Measurements from ENCODE around the gene CDK14. TPM values are rescaled to one million over a fixed set of nuclear protein-coding genes. Genes with fewer than 3 reads are reported as not detected.
"Not testable (repeated sequence)": the region's sequence is repeated elsewhere in the genome, so short reads cannot be mapped to it uniquely, and the experiment has no call there.

CDK14 gene
- total RNA-seq, 1 donor from 2014 or later: 8.3 TPM

DNA sequence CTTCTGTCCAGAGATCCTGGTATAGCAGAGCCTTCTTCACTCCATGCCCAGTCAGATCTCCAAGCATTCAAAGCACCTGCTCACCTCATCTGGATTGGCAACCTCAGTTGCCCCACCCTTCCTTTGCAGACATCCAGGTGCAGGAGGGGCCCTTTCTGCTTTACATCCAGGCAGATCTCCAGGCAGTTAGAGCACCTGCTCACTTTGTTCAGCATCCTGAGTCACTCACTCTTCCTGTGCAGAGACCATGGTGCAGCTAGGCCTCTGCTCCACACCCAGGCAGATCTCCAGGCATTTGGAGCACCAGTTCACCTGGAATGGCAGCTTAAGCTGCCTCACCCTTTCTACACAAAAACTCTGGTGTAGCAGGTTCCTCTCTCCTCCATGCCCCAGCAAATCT, 153.1 kb downstream of the CDK14 start:
- no peak for DNase-seq (ENCODE audit: extremely low read depth, low read depth, low spot score)

DNA sequence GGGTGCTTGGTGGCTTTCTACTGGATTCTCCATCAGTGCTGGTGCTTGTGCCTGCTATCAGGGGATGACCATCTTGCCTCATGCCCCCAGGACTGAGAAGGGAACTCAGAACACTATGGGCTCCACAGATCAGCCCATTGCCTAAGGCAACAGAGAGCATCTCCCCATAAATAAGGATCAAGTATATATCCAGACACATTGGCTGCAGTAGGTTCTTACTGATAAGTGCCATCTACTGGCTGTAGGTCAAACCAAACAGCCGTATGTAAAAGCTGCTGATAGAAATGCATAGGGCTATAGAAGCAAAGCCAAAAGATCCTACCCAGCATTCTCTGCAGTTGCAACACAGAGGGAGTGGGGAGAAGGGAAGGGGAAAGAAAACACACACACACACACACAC, 153.7 kb downstream of the CDK14 start:
- no peak for DNase-seq (ENCODE audit: extremely low read depth, low read depth, low spot score)

- no peak for DNase-seq (ENCODE audit: extremely low read depth, low read depth, low spot score)
Measured at GRCh38 chr7:90751595-90751994, 155.5 kb downstream of the CDK14 start.

DNA sequence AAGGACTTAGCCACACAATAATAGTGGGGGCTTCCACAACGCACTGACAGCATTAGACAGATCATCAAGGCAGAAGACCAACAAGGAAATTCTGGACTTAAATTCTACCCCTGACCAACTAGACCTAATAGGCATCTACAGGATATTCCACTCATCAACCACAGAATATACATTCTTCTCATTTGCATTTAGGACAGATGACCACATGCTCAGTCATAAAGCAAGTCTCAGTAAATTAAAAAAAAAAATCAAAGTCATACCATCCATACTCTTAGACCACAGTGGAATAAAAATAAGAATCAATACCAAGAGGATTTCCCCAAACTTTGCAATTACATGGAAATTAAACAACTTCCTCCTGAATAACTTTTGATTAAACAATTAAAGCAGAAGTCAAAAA, 155.9 kb downstream of the CDK14 start:
- DNase-seq (ENCODE audit: extremely low read depth, low read depth, low spot score): no peak

- DNase-seq (ENCODE audit: extremely low read depth, low read depth, low spot score): no peak
Measured at GRCh38 chr7:90755041-90755440, 158.9 kb downstream of the CDK14 start.

DNA sequence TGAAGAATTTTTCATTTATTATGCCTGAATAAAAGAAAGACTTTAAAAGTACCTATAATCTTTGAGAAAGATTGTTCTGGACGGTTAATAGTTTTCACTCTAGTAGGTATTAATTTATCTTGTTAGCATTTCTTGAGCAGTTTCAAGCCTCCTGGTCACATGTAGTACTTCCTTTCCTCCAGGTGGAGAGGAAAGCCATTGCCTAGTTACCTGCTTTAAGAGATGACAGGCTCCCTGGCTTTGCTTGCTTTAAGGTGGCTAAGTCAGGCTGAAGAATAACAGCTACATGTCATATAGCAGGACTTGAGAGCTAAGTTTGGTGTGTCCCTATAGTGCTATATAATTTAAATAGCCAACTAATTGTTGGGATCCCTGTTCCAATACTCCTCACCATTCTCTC, 160.2 kb downstream of the CDK14 start:
- no peak for DNase-seq (ENCODE audit: extremely low read depth, low read depth, low spot score)

GRCh38 chr7:90757565-90757950, 161.4 kb downstream of the CDK14 start:
- DNase-seq (ENCODE audit: extremely low read depth, low read depth, low spot score): not testable (repeated sequence)

DNA sequence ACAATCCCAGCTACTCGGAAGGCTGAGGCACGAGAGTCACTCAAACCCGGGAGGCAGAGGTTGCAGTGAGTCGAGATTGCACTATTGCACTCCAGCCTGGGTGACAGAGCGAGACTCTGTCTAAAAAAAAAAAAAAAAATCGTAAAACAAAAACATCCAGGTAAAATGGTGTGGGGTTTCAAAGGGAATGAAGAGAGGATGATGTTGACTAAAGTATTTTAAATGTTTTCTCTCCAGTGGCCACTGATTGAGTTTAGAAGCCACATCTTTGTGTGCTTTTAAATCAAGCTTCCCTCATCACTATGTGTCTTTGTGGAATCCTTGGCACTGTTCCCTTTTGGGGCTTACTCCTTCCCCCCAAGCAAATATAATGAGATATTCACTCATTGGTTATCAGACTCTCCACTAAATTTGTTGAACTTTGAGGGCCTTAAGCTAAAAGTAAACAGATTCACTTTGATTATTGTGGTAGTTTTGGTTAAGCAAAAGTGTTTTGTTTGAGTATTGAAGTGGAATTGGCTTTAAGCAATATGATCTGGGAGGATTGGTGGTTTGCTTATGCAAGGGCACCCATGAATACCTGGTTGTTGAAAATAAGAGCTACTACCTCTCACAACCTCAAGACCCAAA, 162.9 kb downstream of the CDK14 start:
- DNase-seq (ENCODE audit: extremely low read depth, low read depth, low spot score): no peak

DNA sequence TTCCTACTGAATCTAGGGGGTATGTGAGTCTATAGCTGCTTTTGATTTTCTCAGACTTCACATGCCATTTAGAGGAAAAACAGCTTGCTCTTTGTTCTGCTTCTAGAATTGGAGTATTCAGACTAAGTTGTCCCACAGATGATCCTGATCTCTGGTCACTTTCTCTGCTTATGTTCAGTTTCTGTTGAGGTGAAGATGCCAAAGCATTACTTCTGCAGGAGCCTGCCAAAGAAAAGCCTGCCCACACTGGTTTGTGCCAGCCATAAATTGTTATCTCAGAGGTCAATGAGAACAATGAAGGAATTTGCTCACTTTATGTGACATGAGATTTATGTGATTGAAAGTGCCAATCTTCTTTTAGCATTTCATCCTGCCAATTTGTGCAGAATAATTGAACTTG, 163.6 kb downstream of the CDK14 start:
- no peak for DNase-seq (ENCODE audit: extremely low read depth, low read depth, low spot score)

DNA sequence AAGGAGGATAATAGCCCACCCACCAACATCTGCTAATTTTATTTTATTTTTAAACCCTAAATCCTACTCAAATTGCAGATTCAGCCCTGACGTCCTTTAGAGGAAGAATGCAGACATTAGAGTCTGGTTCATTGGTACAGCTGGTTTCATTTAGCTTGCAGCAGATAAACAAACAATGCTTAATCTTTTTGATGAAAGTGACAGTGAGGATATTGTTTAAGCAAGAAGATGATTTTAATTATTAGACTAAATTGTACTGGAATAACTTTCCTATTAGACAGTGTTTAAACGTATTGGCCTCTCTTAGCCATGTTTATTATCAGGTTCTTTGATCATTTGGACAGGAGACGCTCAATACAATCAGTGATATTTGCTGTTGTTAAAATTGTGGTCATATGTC, 164.8 kb downstream of the CDK14 start:
- DNase-seq (ENCODE audit: extremely low read depth, low read depth, low spot score): no peak

DNA sequence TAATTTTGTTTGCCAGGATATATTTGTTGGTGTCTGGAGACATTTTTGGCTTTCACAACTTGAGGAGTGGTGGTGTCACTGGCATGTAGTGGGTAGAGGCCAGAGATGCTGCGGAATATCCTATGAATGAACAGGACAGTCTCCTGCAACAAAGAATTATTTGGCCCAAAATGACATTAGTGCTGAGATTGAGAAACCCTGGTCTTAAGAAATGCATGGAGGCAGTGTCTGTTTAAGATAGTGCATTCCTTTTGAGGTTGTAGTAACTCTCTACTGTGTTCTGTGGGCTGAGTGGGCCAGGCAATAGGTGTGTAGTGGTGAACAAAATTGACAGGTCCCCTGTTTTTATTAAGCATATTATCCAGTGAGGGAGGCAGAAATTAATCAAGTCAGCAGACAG, 165.5 kb downstream of the CDK14 start:
- DNase-seq (ENCODE audit: extremely low read depth, low read depth, low spot score): no peak

DNA sequence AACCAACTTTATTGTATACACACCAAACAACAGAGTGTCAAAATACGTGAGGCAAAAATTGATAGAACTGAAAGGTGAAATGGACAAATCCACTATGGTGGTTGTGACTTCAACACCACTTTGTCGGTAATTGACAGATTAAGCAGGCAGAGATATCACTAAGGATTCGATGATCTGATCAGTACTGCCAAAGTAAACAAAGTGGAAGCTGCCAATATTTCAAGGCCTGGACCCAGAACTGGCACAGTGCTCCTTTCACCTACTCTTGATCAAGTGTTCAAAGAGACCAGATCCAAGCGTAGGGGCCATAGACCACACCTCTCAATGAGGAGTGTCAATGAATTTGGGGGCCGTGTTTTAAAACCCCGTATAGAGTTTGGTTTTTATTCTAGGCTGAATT, 167.0 kb downstream of the CDK14 start:
- no peak for DNase-seq (ENCODE audit: extremely low read depth, low read depth, low spot score)

DNA sequence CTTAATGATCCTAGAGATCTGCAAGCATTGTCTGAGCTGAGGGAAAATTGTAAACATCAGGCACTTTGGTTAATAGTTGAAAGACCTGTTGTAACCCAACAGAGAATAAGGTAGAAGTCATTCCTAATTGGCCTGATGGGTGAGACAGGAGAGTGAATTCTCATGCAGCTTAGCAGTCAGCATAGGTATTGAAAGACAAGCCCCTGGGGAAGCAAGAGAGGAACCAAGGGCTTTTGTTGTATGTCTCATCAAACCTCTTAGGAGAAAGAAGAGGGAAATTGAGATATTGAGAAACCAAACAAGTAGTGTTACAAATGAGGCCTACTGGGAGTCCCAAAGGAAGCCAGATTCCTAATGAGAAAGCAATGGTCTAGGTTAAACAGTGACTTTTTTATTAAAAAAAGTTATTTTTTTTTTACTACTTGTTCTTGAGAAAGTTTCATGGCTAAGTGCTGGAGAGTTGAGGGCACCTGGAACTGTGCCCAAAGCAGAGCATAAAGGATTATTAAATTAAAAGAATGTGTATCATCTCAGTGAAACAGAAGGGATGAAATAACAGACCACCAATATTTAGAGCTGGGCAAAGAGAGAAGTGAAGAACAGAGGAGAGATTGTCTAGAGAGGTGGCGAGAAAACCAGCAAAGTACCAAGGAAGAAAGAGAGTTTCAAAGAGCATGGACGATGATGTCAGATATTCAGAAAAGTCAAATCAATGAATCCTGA, 168.9 kb downstream of the CDK14 start:
- no peak for DNase-seq (ENCODE audit: extremely low read depth, low read depth, low spot score)

- DNase-seq (ENCODE audit: extremely low read depth, low read depth, low spot score): no peak
Measured at GRCh38 chr7:90766814-90767564, 170.9 kb downstream of the CDK14 start.

- DNase-seq (ENCODE audit: extremely low read depth, low read depth, low spot score): no peak
Measured at GRCh38 chr7:90768301-90768700, 172.2 kb downstream of the CDK14 start.

DNA sequence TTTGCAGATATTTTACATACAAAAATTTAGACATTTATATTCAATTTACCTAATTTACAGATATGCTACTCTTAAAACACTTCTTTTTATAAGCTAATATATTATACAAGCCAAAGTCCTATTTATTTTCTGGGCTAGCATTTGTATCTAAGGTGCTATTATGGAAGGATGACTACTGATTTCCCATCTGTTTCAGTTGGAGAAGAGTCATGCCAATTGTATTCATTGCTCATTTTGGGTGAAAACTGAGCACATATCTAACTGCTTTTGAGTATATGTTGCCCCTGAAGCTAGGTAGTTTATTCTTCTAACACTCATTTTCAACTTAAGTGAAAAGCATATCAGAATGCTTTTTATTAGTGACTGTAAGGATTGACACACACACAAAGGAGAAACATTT, 172.9 kb downstream of the CDK14 start:
- no peak for DNase-seq (ENCODE audit: extremely low read depth, low read depth, low spot score)

- DNase-seq (ENCODE audit: extremely low read depth, low read depth, low spot score): not testable (repeated sequence)
Measured at GRCh38 chr7:90769566-90769965, 173.4 kb downstream of the CDK14 start.

GRCh38 chr7:90771281-90771680, 175.2 kb downstream of the CDK14 start:
- no peak for DNase-seq (ENCODE audit: extremely low read depth, low read depth, low spot score)

- DNase-seq (ENCODE audit: extremely low read depth, low read depth, low spot score): no peak
Measured at GRCh38 chr7:90772410-90772809, 176.3 kb downstream of the CDK14 start.

DNA sequence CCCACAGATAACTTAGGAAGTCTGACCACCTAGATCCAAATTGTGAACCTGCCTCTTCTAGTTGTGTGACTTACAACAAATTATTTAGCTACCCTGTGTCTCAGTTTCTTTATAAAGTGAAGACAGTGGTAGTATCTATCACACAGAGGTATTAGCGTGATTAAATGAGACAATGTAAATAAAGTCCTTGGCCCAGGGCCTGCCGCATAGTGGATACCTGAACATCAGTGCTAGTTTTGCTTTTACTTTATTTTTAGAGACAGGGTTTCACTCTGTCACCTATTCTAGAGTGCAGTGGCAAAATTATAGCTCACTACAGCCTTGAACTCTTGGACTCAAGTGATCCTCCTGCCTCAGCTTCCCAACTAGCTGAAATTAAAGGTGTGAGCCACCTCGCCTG, 177.1 kb downstream of the CDK14 start:
- no peak for DNase-seq (ENCODE audit: extremely low read depth, low read depth, low spot score)

- DNase-seq (ENCODE audit: extremely low read depth, low read depth, low spot score): no peak
Measured at GRCh38 chr7:90774706-90775105, 178.6 kb downstream of the CDK14 start.

DNA sequence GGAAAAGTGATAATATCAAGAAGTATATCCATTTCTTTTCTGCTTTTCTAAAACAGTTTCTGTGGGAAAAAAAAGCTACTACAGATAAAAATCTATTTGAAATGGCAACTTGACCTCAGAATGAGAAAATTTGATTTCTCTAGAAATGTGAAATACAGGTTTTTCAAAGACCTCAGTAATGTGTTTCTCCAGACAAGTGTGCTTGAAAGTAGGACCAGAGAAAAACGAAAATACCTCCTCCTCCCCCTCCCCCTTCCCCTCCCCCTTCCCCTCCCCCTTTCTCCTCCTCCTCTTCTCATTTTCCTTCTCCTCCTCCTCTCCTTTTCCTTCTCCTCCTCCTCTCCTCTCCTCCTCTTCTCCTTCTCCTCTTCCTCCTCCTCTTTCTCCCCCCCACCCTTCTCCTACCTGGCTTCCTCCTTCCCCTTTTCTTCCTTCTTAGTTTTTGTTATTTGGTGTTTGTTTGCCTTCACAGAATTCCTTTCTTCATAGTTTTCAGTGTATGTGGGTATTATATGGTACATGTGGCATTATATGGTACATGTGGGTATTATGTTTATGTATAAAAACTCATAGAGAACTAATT, 179.4 kb downstream of the CDK14 start:
- no peak for DNase-seq (ENCODE audit: extremely low read depth, low read depth, low spot score)
